HG02678 (cell line): ENCODE measurements around the gene SMURF2.
A peak's percentile ranks its signal among the peaks of the same experiment; 100 is the strongest.

Experiments
- ATAC-seq: cut with Tn5 transposase; IDR thresholded peaks from one replicate; pipeline ENCODE4 v1.9.1; 2021; ENCODE audit warnings: mild to moderate bottlenecking, moderate library complexity; ENCODE audit not compliant: unreplicated experiment

SMURF2 gene

GRCh38 chr17:64505340-64506200 lies 156.5 kb downstream of the SMURF2 start:
- peak; percentile 26 for ATAC-seq

- no peak for ATAC-seq
Observed at GRCh38 chr17:64504769-64505339, 157.3 kb downstream of the SMURF2 start.

GRCh38 chr17:64503821-64504768 lies 158.0 kb downstream of the SMURF2 start:
- no peak for ATAC-seq

DNA sequence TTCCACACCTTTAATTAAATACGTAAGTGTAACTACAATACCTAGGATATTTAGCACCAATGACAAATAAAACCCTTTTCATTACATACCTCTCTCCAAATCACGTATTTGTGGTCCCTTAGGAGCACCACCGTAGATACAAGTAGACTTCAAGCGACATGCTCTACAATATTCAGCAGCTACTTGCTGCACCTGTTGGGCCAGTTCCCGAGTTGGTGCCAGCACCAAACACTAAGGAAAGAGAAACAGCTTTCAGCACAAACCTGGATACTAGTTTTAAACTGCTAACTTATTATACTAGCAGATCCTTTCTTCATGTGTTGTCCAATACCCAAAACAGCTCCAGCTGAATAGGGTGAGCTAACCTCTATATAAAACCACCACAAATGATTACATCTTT lies 158.8 kb downstream of the SMURF2 start:
- no peak for ATAC-seq

GRCh38 chr17:64502809-64503208 lies 159.3 kb downstream of the SMURF2 start:
- no peak for ATAC-seq

GRCh38 chr17:64502021-64502420 lies 160.1 kb downstream of the SMURF2 start:
- no peak for ATAC-seq

GRCh38 chr17:64500862-64501765 lies 161.0 kb downstream of the SMURF2 start:
- no peak for ATAC-seq

DNA sequence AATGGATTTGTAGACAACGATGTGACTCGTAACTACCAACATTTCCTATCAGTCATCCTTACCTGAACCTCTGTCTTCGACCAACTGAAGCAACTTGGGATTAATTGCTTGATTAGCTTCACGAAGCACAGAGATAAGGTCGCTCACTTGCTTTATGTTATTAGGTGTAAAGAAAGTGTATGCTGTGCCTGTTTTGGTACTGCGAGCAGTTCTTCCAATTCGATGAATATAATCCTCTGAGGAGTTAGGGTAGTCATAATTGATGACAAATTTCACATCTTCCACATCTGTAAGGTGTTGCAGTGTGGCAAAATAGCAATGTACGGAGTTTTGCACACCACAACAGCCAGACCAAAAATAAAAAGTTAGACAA lies 161.6 kb downstream of the SMURF2 start:
- ATAC-seq, result no peak

DNA sequence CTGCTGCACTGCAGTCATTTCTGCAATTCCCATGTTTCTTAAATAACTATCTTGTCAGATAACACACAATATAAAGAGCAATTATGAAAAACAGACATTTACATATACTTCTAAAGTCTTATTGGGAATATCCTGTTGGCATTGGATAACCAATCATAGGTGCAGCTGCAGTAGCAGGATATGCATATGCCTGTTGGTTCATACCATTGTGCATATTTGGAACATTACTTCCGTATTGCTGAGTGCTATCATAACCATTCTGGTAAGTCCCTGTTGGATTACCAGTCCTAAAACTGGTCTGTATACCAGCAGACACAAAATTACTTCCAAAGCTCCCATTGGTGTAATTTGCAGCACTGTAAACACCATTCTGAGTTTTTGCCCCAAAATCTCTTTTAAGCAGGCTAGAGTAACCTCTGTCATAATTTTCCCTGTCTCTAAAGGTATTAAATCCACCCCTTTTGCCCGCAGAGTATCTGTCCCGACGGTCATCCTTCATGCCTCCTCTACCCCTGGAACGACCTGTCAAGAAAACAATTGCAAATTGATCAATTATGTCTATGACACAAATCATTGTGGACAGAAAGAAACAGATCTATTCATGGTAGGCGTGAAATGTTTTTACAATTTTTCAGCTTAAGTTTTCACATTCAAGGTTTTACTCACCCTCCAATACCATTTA lies 162.2 kb downstream of the SMURF2 start:
- no peak for ATAC-seq

- no peak for ATAC-seq
Observed at GRCh38 chr17:64498308-64499203, 163.6 kb downstream of the SMURF2 start.

DNA sequence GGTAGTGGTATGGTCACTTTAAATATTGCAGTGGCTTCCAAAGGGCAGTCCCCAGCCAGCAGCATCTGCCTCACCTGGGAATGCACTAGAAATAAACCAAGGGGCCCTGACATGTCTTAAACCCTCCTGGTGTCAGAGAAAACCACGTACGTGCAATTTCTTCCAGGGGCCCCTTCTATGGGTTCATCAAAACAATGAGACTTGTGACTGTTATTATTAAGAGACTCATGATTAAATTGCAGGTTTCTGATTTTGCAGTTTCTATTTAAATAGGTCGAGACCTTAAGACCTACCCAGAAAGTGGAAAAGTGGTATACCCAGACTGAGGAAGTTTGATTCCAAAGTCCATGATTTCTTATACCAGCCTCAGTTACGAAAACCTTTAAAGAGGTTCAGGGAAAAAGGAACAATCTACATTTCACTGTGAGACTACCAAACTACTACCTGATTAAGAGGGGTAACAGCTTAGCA lies 164.5 kb downstream of the SMURF2 start:
- no peak for ATAC-seq

- peak; percentile 87 for ATAC-seq
Observed at GRCh38 chr17:64496786-64497564, 165.1 kb downstream of the SMURF2 start, which contains the start of gene POLG2. Gene POLG2, minus strand, starts transcription at chr17:64497054. Its CDS starts 86 bp downstream, at chr17:64496968.

- no peak for ATAC-seq
Observed at GRCh38 chr17:64496348-64496785, 165.7 kb downstream of the SMURF2 start.
